GM12865 (cell line): ENCODE data around the gene MAIP1.

Experiments used
- DNase-seq: peaks from one replicate; pipeline ENCODE4 v3.0.0; 2010; ENCODE audit warnings: low read depth
- H3K4me3 ChIP-seq: 2 replicates; pipeline ENCODE4 v1.5.1; 2011; ENCODE audit warnings: mild to moderate bottlenecking, low read depth, low read length, control low read depth
- CTCF ChIP-seq: IDR thresholded peaks from 2 replicates; pipeline ENCODE4 v1.5.1; 2011; ENCODE audit warnings: low read length, control low read depth, low read depth, inconsistent platforms; ENCODE audit not compliant: insufficient read depth; ENCODE audit errors: missing control alignments

The MAIP1 gene

GRCh38 chr2:199994896-199995295 lies 39.5 kb downstream of the MAIP1 start:
- DNase-seq = no peak
- no peak overlapping the region for H3K4me3 ChIP-seq
- TF ChIP-seq CTCF = no peak

GRCh38 chr2:199997296-199997695 lies 41.9 kb downstream of the MAIP1 start:
- TF ChIP-seq CTCF = no peak
- DNase-seq = no peak
- no peak overlapping the region for H3K4me3 ChIP-seq

- DNase-seq = no peak
- no peak for TF ChIP-seq CTCF
- no peak overlapping the region for H3K4me3 ChIP-seq
Observed at GRCh38 chr2:199999166-199999565, 43.8 kb downstream of the MAIP1 start.

GRCh38 chr2:200000444-200001163 lies 45.2 kb downstream of the MAIP1 start:
- no peak for DNase-seq
- H3K4me3 ChIP-seq = no peak overlapping the region
- TF ChIP-seq CTCF = no peak

GRCh38 chr2:200003444-200003843 lies 48.1 kb downstream of the MAIP1 start:
- TF ChIP-seq CTCF = no peak
- H3K4me3 ChIP-seq = no peak overlapping the region
- DNase-seq = no peak

GRCh38 chr2:200005675-200006074 lies 50.3 kb downstream of the MAIP1 start:
- DNase-seq = no peak
- H3K4me3 ChIP-seq = no peak overlapping the region
- no peak for TF ChIP-seq CTCF

GRCh38 chr2:200007306-200007705 lies 51.9 kb downstream of the MAIP1 start:
- DNase-seq = no peak
- H3K4me3 ChIP-seq = no peak overlapping the region
- TF ChIP-seq CTCF = no peak
